Lower leg skin (tissue), 4 donors: ENCODE results near the gene PRPF31. TPM values are rescaled to one million over a fixed set of nuclear protein-coding genes. Genes with fewer than 3 reads are reported as not detected.

Source experiments
- DNase-seq, 2 donors: peaks; one replicate each; pipeline ENCODE4 v3.0.0-alpha.2; 2019; ENCODE audit warnings: low spot score in 2 of 2
- H3K4me3 ChIP-seq: fragments of 200-600 bp; sonication (generic); 2 replicates; pipeline ENCODE4 v1.5.1; 2017; ENCODE audit warnings: mild to moderate bottlenecking, low read depth; ENCODE audit not compliant: poor library complexity, severe bottlenecking
- CTCF ChIP-seq, 3 donors: fragments of 450-650 bp; IDR thresholded peaks; one replicate each; pipeline ENCODE4 v1.5.1; 2016; ENCODE audit warnings: antibody characterized with exemption in 3 of 3, mild to moderate bottlenecking in 3 of 3, moderate library complexity in 2 of 3
- POLR2A ChIP-seq, 2 donors: fragments of 450-650 bp; IDR thresholded peaks; one replicate each; pipeline ENCODE4 v1.6.1; 2016 to 2017; ENCODE audit warnings: antibody characterized with exemption in 2 of 2, mild to moderate bottlenecking in 1 of 2, moderate library complexity in 1 of 2
- WGBS, 2 donors: methylation state at CpG; one replicate each; pipeline ENCODE4 v1.1.5; 2018; 5-methylcytosine and 5-hydroxymethylcytosine counted together
- intact Hi-C: fragments of 100-400 bp; cut with DNase I; formaldehyde crosslinking; loops from one replicate; pipeline ENCODE4 v1.15.0; 2023; ENCODE audit warnings: low total_unique reads
- total RNA-seq, 4 donors: library from RNA; depleted of rRNA; stranded (reverse); fragments of >200 nt; gene quantifications; one replicate each; pipeline ENCODE4 v1.1.0, GENCODE V29; 2016

The PRPF31 gene
- total RNA-seq, 4 donors from 2014 or later: 39.2 to 65.1 (median 47.3) TPM

GRCh38 chr19:54136864-54137698 is 21.5 kb downstream of the PRPF31 start:
- whole genome bisulfite sequencing, 2 donors: 1% methylated on average over 46 of the region's 46 CpGs

GRCh38 chr19:54137699-54138488 is 22.3 kb downstream of the PRPF31 start, which contains the start of gene CNOT3:
CNOT3 (plus strand) TSS chr19:54137762; CDS start chr19:54142979, 5,217 bp downstream.
- TF ChIP-seq CTCF (IDR thresholded peaks at IDR 0.05): no peak
- peak in 1 of 2 donors; percentile 62 for TF ChIP-seq POLR2A (IDR thresholded peaks at IDR 0.05)
- peak in 1 of 2 donors; percentile 92 for DNase-seq
- WGBS, 2 donors: 0% methylated on average over 31 to 50 of the region's 103 CpGs
- intact Hi-C loops: no loop called here
- H3K4me3 ChIP-seq: peak within 1 kb of the TSS; percentile 91

More at GRCh38 chr19:54136864-54137698, 21.5 kb downstream of the PRPF31 start:
- H3K4me3 ChIP-seq: no peak overlapping the region
- DNase-seq: peak; percentile 100
- TF ChIP-seq POLR2A (IDR thresholded peaks at IDR 0.05) (no peak), CTCF (IDR thresholded peaks at IDR 0.05) (no peak)
- intact Hi-C loops: no loop called here

GRCh38 chr19:54138489-54139256 is 23.1 kb downstream of the PRPF31 start:
- intact Hi-C loops: no loop called here
- peak overlapping the region; percentile 91 for H3K4me3 ChIP-seq
- 26 to 42% methylated on average over 16 to 28 of the region's 31 CpGs for WGBS, 2 donors
- no peak for DNase-seq
- TF ChIP-seq POLR2A (IDR thresholded peaks at IDR 0.05): no peak
- TF ChIP-seq CTCF (IDR thresholded peaks at IDR 0.05): no peak

- DNase-seq: no peak
- H3K4me3 ChIP-seq: no peak overlapping the region
- intact Hi-C loops: no loop called here
- TF ChIP-seq POLR2A (IDR thresholded peaks at IDR 0.05) (no peak), CTCF (IDR thresholded peaks at IDR 0.05) (no peak)
- 58 to 74% methylated on average over 3 of the region's 3 CpGs for WGBS, 2 donors
Measured at GRCh38 chr19:54141356-54141755, 25.8 kb downstream of the PRPF31 start.

- intact Hi-C loops: no loop called here
Measured at GRCh38 chr19:54142166-54142780, 26.7 kb downstream of the PRPF31 start.

More at GRCh38 chr19:54142166-54142780, 26.7 kb downstream of the PRPF31 start:
- WGBS, 2 donors: 75 to 86% methylated on average over 7 of the region's 7 CpGs
- DNase-seq: no peak
- TF ChIP-seq CTCF (IDR thresholded peaks at IDR 0.05): no peak
- no peak for TF ChIP-seq POLR2A (IDR thresholded peaks at IDR 0.05)
- no peak overlapping the region for H3K4me3 ChIP-seq
